ENCODE measurements around the gene FAT2.

DNA sequence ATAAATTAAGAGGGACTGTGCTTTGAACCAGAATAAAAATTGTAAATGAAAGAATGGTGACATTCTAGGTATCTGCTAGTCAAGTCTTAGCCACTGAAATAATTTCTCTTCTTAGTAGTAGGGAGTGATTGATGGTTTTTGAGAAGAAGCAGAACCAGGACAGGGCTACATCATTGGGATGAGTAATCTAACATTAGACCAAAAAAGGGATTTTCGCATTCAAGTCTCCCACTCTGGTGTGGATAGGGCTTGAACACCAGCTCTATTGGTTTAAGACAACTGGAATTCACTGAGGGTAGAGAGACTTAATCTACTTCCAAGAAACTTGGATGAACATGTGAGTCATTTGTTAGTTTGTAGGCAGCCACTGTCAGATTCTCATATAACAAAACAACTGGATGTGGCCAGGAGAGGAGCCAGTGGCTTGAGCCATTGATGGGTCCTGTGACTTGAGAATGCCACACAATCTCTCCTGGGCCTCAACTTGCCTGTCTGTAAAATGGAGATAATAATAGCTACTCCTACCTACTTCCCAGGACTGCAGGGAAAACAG is 16.6 kb downstream of the FAT2 start:
- no peak for TF ChIP-seq CTCF (IDR thresholded peaks at IDR 0.05)
- TF ChIP-seq HOXA7 (CRISPR knock-in tag; IDR thresholded peaks at IDR 0.05): no peak
- no peak for TF ChIP-seq POLR2A (IDR thresholded peaks at IDR 0.05; ENCODE audit: low read length)
- no peak for TF ChIP-seq BHLHE40 (IDR thresholded peaks at IDR 0.05; ENCODE audit: low read depth, low read length)
- TF ChIP-seq POLR2AphosphoS2 (conservative IDR thresholded peaks at IDR 0.05; ENCODE audit: low read length): no peak
- no peak for TF ChIP-seq EP300 (IDR thresholded peaks at IDR 0.05)
- TF ChIP-seq RAD21 (conservative IDR thresholded peaks at IDR 0.05 in 1 of 2, IDR thresholded peaks at IDR 0.05 in 1 of 2): no peak

Data from A549 (cell line).